BJ (cell line): ENCODE results near the gene FOXP1. TPM values are rescaled to one million over a fixed set of nuclear protein-coding genes. Genes with fewer than 3 reads are reported as not detected.

Experiments
- CTCF ChIA-PET: fragments of 350-600 bp; formaldehyde crosslinking; extraction: SDS; loops from one replicate; lab custom pipeline; 2021; ENCODE audit warnings: antibody characterized with exemption, inconsistent platforms; lab: Yijun Ruan, JAX
- POLR2A ChIA-PET: fragments of 300-600 bp; sonication (Branson Sonifier 250); formaldehyde crosslinking; extraction: SDS; loops from one replicate; lab custom pipeline; 2021; ENCODE audit warnings: antibody characterized with exemption; lab: Charles Lee
- DNase-seq: peaks from one replicate; pipeline ENCODE4 v3.0.0-alpha.2; 2011; ENCODE audit warnings: low read depth
- H3K27me3 ChIP-seq: 2 replicates; pipeline ENCODE4 v1.6.0; 2011; ENCODE audit warnings: low read length; ENCODE audit not compliant: control insufficient read depth, insufficient read depth
- H3K36me3 ChIP-seq: 2 replicates; pipeline ENCODE4 v1.5.1; 2011; ENCODE audit warnings: low read length; ENCODE audit not compliant: control insufficient read depth, insufficient read depth
- H3K4me3 ChIP-seq: 2 replicates; pipeline ENCODE4 v1.5.1; 2011; ENCODE audit warnings: low read depth, mild to moderate bottlenecking, control low read depth, low read length
- CTCF ChIP-seq: IDR thresholded peaks from 2 replicates; pipeline ENCODE4 v1.5.1; 2011; ENCODE audit warnings: low read depth, mild to moderate bottlenecking, control low read depth, inconsistent platforms, low read length, moderate library complexity; ENCODE audit not compliant: insufficient read depth
- polyA plus RNA-seq: library from polyadenylated mRNA; depleted of rRNA; stranded (reverse); fragments of >200 nt; gene quantifications from 2 replicates; pipeline ENCODE4 v1.2.3, GENCODE V29; 2011

The FOXP1 gene
- polyA plus RNA-seq, 1 experiment, result 37.0 TPM

GRCh38 chr3:71238355-71238757 lies 345.2 kb downstream of the FOXP1 start:
- Histone ChIP-seq H3K36me3 (no peaks in the 10 kb centered on the region), H3K27me3 (no peaks in the 10 kb centered on the region), H3K4me3 (no peak overlapping the region)
- CTCF ChIA-PET, result no interaction called here
- POLR2A ChIA-PET, result no interaction called here
- no peak for TF ChIP-seq CTCF
- no peak for DNase-seq

- H3K4me3 ChIP-seq, result no peak overlapping the region
- TF ChIP-seq CTCF, result no peak
- CTCF ChIA-PET, result no interaction called here
- POLR2A ChIA-PET, result no interaction called here
- no peak for DNase-seq
- H3K36me3 ChIP-seq, result no peaks in the 10 kb centered on the region
- no peaks in the 10 kb centered on the region for H3K27me3 ChIP-seq
These were observed 345.9 kb downstream of the FOXP1 start for GRCh38 chr3:71237672-71238071.

- no peaks in the 10 kb centered on the region for H3K27me3 ChIP-seq
- H3K4me3 ChIP-seq, result no peak overlapping the region
- H3K36me3 ChIP-seq, result no peaks in the 10 kb centered on the region
- DNase-seq, result no peak
- CTCF ChIA-PET, result no interaction called here
- TF ChIP-seq CTCF, result no peak
- POLR2A ChIA-PET, result no interaction called here
These were observed 347.7 kb downstream of the FOXP1 start for GRCh38 chr3:71235846-71236245.

GRCh38 chr3:71232895-71233294 lies 350.6 kb downstream of the FOXP1 start:
- Histone ChIP-seq H3K27me3 (no peaks in the 10 kb centered on the region), H3K4me3 (no peak overlapping the region), H3K36me3 (no peaks in the 10 kb centered on the region)
- no peak for TF ChIP-seq CTCF
- CTCF ChIA-PET, result interaction anchor here (0.6 to 0.9 kb wide), 2 partner anchors 12 to 47 kb away, joined by 3 read pairs; no protein-coding TSS in a partner anchor
- no peak for DNase-seq
- POLR2A ChIA-PET, result no interaction called here

GRCh38 chr3:71232175-71232679 lies 351.3 kb downstream of the FOXP1 start:
- Histone ChIP-seq H3K4me3 (no peak overlapping the region), H3K27me3 (no peaks in the 10 kb centered on the region), H3K36me3 (no peaks in the 10 kb centered on the region)
- no peak for DNase-seq
- ChIA-PET POLR2A (no interaction called here), CTCF (interaction anchor here (0.6 kb wide), 1 partner anchor 13 kb away, joined by 3 read pairs; no protein-coding TSS in a partner anchor)
- no peak for TF ChIP-seq CTCF
